ENCODE data around the gene SEC14L2.
"Not testable (repeated sequence)": the region's sequence is repeated elsewhere in the genome, so short reads cannot be mapped to it uniquely, and the experiment has no call there.

Gene SEC14L2

GRCh38 chr22:30375312-30375849, 21.4 kb upstream of the SEC14L2 start:
- no peak for DNase-seq (ENCODE audit: low read depth, low spot score)

GRCh38 chr22:30380011-30380410, 16.8 kb upstream of the SEC14L2 start:
- no peak for DNase-seq (ENCODE audit: low read depth, low spot score)

GRCh38 chr22:30381264-30381663, 15.6 kb upstream of the SEC14L2 start:
- DNase-seq (ENCODE audit: low read depth, low spot score), result no peak

- DNase-seq (ENCODE audit: low read depth, low spot score), result no peak
These were observed 14.5 kb upstream of the SEC14L2 start for GRCh38 chr22:30382340-30382739.

- DNase-seq (ENCODE audit: low read depth, low spot score), result no peak
These were observed 13.8 kb upstream of the SEC14L2 start for GRCh38 chr22:30383061-30383460.

GRCh38 chr22:30385942-30386341, 10.9 kb upstream of the SEC14L2 start:
- DNase-seq (ENCODE audit: low read depth, low spot score), result no peak

- DNase-seq (ENCODE audit: low read depth, low spot score), result no peak
These were observed 10.2 kb upstream of the SEC14L2 start for GRCh38 chr22:30386608-30386959.

- DNase-seq (ENCODE audit: low read depth, low spot score), result peak; percentile 42
These were observed 9.6 kb upstream of the SEC14L2 start, which contains the start of gene RNF215 for GRCh38 chr22:30386960-30387827. TSS of gene RNF215 (minus strand) at chr22:30387411. CDS start at chr22:30387313, 98 bp downstream.

GRCh38 chr22:30390974-30391691, 5.7 kb upstream of the SEC14L2 start:
- no peak for DNase-seq (ENCODE audit: low read depth, low spot score)

- DNase-seq (ENCODE audit: low read depth, low spot score), result no peak
These were observed 4.0 kb upstream of the SEC14L2 start for GRCh38 chr22:30392661-30393321.

- DNase-seq (ENCODE audit: low read depth, low spot score), result no peak
These were observed 3.5 kb upstream of the SEC14L2 start for GRCh38 chr22:30393322-30393680.

GRCh38 chr22:30393885-30394284, 2.9 kb upstream of the SEC14L2 start:
- DNase-seq (ENCODE audit: low read depth, low spot score), result no peak

GRCh38 chr22:30397656-30398635, 1.1 kb downstream of the SEC14L2 start:
- DNase-seq (ENCODE audit: low read depth, low spot score), result no peak

- DNase-seq (ENCODE audit: low read depth, low spot score), result no peak
These were observed 2.2 kb downstream of the SEC14L2 start for GRCh38 chr22:30398685-30399680.

- DNase-seq (ENCODE audit: low read depth, low spot score), result no peak
These were observed 2.9 kb downstream of the SEC14L2 start for GRCh38 chr22:30399718-30400117.

- no peak for DNase-seq (ENCODE audit: low read depth, low spot score)
These were observed 3.3 kb downstream of the SEC14L2 start for GRCh38 chr22:30400159-30400558.

GRCh38 chr22:30401024-30401423, 4.2 kb downstream of the SEC14L2 start:
- not testable (repeated sequence) for DNase-seq (ENCODE audit: low read depth, low spot score)

- no peak for DNase-seq (ENCODE audit: low read depth, low spot score)
These were observed 5.4 kb downstream of the SEC14L2 start for GRCh38 chr22:30402028-30402765.

GRCh38 chr22:30402766-30403104, 5.9 kb downstream of the SEC14L2 start:
- DNase-seq (ENCODE audit: low read depth, low spot score), result not testable (repeated sequence)

All from brain pericyte (primary cell).